Left ventricle myocardium inferior (tissue), 1 donor: ENCODE data around the gene MSI2. TPM values are rescaled to one million over a fixed set of nuclear protein-coding genes. Genes with fewer than 3 reads are reported as not detected.

Experiments used
- DNase-seq: peaks from one replicate; pipeline ENCODE4 v3.0.0-alpha.2; 2020
- H3K27ac ChIP-seq: fragments of 200-600 bp; replicated peaks from 2 replicates; pipeline ENCODE4 v1.8.0; 2021
- H3K27me3 ChIP-seq: fragments of 200-600 bp; 2 replicates; pipeline ENCODE4 v1.8.0; 2021; ENCODE audit warnings: low read depth
- H3K36me3 ChIP-seq: fragments of 200-600 bp; 2 replicates; pipeline ENCODE4 v1.8.0; 2021
- H3K4me1 ChIP-seq: fragments of 200-600 bp; 2 replicates; pipeline ENCODE4 v1.8.0; 2021
- H3K4me3 ChIP-seq: fragments of 200-600 bp; 2 replicates; pipeline ENCODE4 v1.8.0; 2021; ENCODE audit warnings: mild to moderate bottlenecking, moderate library complexity
- H3K9me3 ChIP-seq: fragments of 200-600 bp; replicated peaks from 2 replicates; pipeline ENCODE4 v1.8.0; 2021
- intact Hi-C: fragments of 100-400 bp; cut with micrococcal nuclease; formaldehyde crosslinking; loops from one replicate; pipeline ENCODE4 v1.11.0; 2022
- total RNA-seq: library from RNA; stranded (reverse); fragmentation: NEBNext Ultra II Directional; extraction: Animal tissue kit (Norgen Biotek cat#: 25700); gene quantifications from one replicate; pipeline ENCODE4 v1.2.1, GENCODE V29; 2021
- TF ChIP-seq, protein P1 (sequence below): fragments of 200-600 bp; IDR thresholded peaks from 2 replicates; pipeline ENCODE4 v1.8.0; 2021; ENCODE audit warnings: antibody characterized with exemption, mild to moderate bottlenecking, borderline replicate concordance
- donor health status: DM: no; HTN: yes; CAD: no; lungs with severe emphysema.

MSI2 gene
- total RNA-seq, 1 donor from 2014 or later: 118 TPM

DNA sequence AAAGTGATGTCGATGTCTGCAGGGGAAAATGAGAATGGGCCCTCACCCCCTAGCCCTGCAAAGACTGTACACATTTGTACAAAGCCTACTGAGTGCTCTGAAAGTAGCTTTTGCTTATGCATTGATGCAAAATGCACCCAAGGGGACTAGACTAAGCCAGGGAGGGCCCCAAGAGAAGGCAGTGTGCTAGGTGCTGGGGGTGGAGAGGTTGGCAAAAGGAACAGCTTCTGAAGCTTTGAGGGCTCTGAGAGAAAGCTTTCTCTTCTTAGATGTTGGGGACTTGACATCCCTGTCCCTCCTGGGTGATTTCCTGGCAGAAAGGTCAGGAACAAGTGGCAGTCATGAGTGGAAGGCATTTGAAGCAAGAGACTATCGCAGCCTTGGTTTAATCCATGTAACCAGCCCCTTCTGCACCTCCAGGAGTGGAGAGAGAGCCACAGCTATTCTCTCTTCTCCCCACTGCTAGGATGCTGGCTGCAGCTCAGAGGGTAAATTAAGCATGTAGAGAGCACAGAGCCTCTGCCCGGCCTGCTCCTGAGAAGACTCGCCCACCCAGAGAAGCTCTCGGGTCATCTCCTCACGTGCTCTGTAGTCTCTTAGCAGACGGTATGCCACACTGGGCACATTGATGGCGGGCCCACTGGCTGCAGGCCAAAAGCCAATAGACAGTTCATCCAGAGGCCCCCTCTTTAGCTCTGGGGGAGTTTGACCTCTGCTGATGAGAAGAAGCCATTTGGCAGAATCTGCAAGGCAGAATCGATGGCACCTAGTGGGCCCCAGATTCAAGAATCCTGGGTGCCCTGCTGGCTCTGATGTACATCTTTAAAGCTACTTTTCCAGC lies 221.4 kb downstream of the MSI2 start:
- TF ChIP-seq, protein P1, sequence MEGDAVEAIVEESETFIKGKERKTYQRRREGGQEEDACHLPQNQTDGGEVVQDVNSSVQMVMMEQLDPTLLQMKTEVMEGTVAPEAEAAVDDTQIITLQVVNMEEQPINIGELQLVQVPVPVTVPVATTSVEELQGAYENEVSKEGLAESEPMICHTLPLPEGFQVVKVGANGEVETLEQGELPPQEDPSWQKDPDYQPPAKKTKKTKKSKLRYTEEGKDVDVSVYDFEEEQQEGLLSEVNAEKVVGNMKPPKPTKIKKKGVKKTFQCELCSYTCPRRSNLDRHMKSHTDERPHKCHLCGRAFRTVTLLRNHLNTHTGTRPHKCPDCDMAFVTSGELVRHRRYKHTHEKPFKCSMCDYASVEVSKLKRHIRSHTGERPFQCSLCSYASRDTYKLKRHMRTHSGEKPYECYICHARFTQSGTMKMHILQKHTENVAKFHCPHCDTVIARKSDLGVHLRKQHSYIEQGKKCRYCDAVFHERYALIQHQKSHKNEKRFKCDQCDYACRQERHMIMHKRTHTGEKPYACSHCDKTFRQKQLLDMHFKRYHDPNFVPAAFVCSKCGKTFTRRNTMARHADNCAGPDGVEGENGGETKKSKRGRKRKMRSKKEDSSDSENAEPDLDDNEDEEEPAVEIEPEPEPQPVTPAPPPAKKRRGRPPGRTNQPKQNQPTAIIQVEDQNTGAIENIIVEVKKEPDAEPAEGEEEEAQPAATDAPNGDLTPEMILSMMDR: no peak
- Histone ChIP-seq H3K4me3 (no peak overlapping the region), H3K4me1 (peaks cover 80% of the 10 kb centered on the region), H3K36me3 (no peaks in the 10 kb centered on the region), H3K27me3 (no peaks in the 10 kb centered on the region), H3K27ac (peak overlapping the region; percentile 79), H3K9me3 (no peaks in the 10 kb centered on the region)
- DNase-seq: no peak
- intact Hi-C loops: no loop called here

DNA sequence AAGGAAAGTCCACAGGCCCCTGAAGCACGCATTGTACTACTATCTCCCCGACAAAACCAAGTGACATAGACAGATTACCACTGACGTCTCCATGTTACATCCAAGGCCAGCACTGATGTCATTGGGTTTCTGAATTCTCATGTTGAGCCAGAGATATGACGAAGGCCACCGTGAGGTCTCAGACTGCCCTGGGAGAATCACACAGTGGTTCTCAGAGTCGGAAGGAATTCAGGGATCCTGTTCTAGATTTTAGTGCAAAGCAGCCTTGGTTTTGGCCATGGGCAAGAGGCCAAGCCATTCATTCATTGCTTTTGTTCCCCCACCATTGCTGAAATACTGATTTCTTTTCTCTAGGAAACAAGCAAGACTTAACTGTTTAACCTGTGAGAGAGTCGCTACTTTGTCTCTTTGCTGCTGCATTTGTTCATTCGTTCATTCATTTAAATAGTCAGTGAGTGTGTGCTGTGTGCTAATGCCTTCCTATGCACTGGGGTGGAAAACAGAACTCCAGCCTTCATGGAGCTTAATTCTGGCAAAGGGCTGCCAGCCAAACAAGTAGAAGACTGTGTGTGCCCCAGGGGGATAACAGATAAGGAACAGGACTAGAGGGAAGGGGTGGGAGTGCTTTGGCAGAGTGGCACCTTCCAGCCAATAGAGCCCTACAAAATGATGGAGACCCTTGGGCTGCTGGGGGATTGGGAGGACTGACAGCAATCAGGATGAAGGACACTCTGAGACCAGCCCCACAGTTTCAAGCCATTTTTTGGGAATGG lies 222.3 kb downstream of the MSI2 start:
- peaks cover 71% of the 10 kb centered on the region for H3K4me1 ChIP-seq
- TF ChIP-seq, protein P1: no peak
- no peaks in the 10 kb centered on the region for H3K9me3 ChIP-seq
- intact Hi-C loops: no loop called here
- H3K4me3 ChIP-seq: no peak overlapping the region
- no peak for DNase-seq
- no peaks in the 10 kb centered on the region for H3K27me3 ChIP-seq
- H3K36me3 ChIP-seq: no peaks in the 10 kb centered on the region
- H3K27ac ChIP-seq: peak overlapping the region; percentile 79

DNA sequence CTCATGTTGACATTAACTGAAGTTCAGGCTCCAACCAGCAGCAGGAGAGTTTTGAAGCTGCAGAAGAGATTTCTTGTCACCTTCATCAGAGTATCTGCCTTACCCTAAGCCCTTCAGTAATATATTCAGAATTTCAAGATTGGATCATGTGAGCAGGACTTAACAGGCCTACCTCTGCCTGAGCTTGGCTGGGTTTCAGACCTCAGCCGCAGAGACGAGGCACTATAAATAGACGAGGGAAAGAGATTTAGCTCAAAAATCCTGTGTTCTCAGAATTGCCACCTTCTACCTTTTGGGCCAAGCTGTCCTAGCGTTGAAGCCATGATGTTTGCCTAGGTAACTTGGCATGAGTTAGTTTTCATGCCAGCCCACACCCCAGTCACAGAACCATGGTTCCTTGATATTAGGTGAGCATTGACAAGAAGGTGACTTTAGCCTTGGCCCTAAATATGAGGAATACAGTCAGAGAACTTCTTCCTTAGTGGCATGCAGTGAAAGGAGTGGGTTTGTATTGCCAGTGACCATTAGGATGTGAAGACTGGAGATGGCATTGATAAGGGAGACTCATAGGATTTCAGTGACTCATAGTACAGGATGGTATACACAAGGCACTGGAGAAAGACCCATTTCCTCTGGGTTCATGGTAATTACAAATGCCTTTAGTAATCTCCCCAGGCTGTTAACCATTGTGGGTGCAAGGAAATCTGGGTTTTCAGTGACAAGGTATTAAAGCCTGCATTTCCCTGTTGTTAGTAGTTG lies 224.3 kb downstream of the MSI2 start:
- peak overlapping the region; percentile 79 for H3K27ac ChIP-seq
- intact Hi-C loops: no loop called here
- no peaks in the 10 kb centered on the region for H3K9me3 ChIP-seq
- H3K4me3 ChIP-seq: no peak overlapping the region
- no peaks in the 10 kb centered on the region for H3K36me3 ChIP-seq
- no peaks in the 10 kb centered on the region for H3K27me3 ChIP-seq
- DNase-seq: no peak
- H3K4me1 ChIP-seq: peaks cover 69% of the 10 kb centered on the region
- TF ChIP-seq, protein P1: no peak

DNA sequence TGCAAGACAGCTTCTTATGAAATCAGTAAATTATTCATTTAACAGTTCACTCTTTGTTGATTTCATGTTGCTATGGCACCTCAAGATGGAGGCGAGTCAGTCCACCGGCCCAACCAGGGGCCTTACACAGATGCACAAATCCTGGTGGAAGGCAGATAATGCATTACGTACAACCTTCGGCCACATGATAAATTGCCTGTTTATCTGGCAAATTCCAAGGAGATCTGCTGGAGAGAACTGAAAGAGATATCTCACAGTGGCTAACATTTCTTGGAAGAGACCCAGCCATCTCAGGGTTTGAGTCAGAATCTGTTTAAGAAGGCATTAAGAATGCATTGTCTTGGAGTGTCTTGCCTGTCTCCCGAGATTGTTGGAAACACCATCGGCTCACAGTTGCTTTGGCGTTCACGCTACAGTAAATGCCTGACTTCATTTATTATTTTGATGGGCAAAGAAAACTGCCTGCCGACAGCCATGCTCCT lies 225.6 kb downstream of the MSI2 start:
- H3K4me1 ChIP-seq: peaks cover 73% of the 10 kb centered on the region
- intact Hi-C loops: no loop called here
- DNase-seq: no peak

More for the DNA sequence above, 225.6 kb downstream of the MSI2 start:
- no peaks in the 10 kb centered on the region for H3K9me3 ChIP-seq
- no peak overlapping the region for H3K4me3 ChIP-seq
- H3K36me3 ChIP-seq: no peaks in the 10 kb centered on the region
- H3K27ac ChIP-seq: no peak overlapping the region
- no peaks in the 10 kb centered on the region for H3K27me3 ChIP-seq
- TF ChIP-seq, protein P1: no peak
